ENCODE measurements around the gene C20orf173. TPM values are rescaled to one million over a fixed set of nuclear protein-coding genes. Genes with fewer than 3 reads are reported as not detected.
"Not testable (repeated sequence)": the region's sequence is repeated elsewhere in the genome, so short reads cannot be mapped to it uniquely, and the experiment has no call there.

The C20orf173 gene
- total RNA-seq, 2 experiments from 2014 or later = not detected

- DNase-seq (peak; percentile 50), ATAC-seq (peak; percentile 16)
- TF ChIP-seq CTCF (IDR thresholded peaks at IDR 0.05) = no peak
- POLR2A ChIA-PET = no interaction called here
- H3K4me1 Mint-ChIP-seq (ENCODE audit: low read depth) = peaks cover 17% of the 10 kb centered on the region
- CTCF ChIA-PET = no interaction called here
- H3K36me3 Mint-ChIP-seq (ENCODE audit: low read depth) = peaks cover 8% of the 10 kb centered on the region
- peak overlapping the region; percentile 63 for H3K27ac Mint-ChIP-seq
- peak overlapping the region; percentile 32 for H3K4me3 Mint-ChIP-seq
- no peaks in the 10 kb centered on the region for H3K9me3 Mint-ChIP-seq
- H3K27me3 Mint-ChIP-seq = no peaks in the 10 kb centered on the region
- intact Hi-C loops (cut with micrococcal nuclease) = no loop called here
Observed at GRCh38 chr20:35539756-35540212, 10.3 kb upstream of the C20orf173 start.

GRCh38 chr20:35527122-35527769 lies 2.2 kb downstream of the C20orf173 start:
- Mint-ChIP-seq H3K36me3 (ENCODE audit: low read depth) (no peaks in the 10 kb centered on the region), H3K4me3 (no peak overlapping the region), H3K4me1 (ENCODE audit: low read depth) (no peaks in the 10 kb centered on the region), H3K27me3 (no peaks in the 10 kb centered on the region), H3K27ac (no peak overlapping the region), H3K9me3 (no peaks in the 10 kb centered on the region)
- no peak for TF ChIP-seq CTCF (IDR thresholded peaks at IDR 0.05)
- ATAC-seq = no peak
- intact Hi-C loops (cut with micrococcal nuclease) = no loop called here
- ChIA-PET CTCF (no interaction called here), POLR2A (no interaction called here)
- no peak for DNase-seq

- CTCF ChIA-PET = no interaction called here
- Mint-ChIP-seq H3K36me3 (ENCODE audit: low read depth) (no peaks in the 10 kb centered on the region), H3K4me1 (ENCODE audit: low read depth) (no peaks in the 10 kb centered on the region), H3K4me3 (no peak overlapping the region), H3K27ac (no peak overlapping the region), H3K9me3 (no peaks in the 10 kb centered on the region), H3K27me3 (no peaks in the 10 kb centered on the region)
- no peak for ATAC-seq
- no peak for TF ChIP-seq CTCF (IDR thresholded peaks at IDR 0.05)
- DNase-seq = no peak
- POLR2A ChIA-PET = no interaction called here
- intact Hi-C loops (cut with micrococcal nuclease) = no loop called here
Observed at GRCh38 chr20:35525639-35526038, 3.8 kb downstream of the C20orf173 start.

- TF ChIP-seq CTCF (IDR thresholded peaks at IDR 0.05) = peak; percentile 49
- peak; percentile 75 for ATAC-seq
- Mint-ChIP-seq H3K4me3 (no peak overlapping the region), H3K27ac (no peak overlapping the region), H3K36me3 (ENCODE audit: low read depth) (no peaks in the 10 kb centered on the region), H3K27me3 (no peaks in the 10 kb centered on the region), H3K9me3 (no peaks in the 10 kb centered on the region), H3K4me1 (ENCODE audit: low read depth) (no peaks in the 10 kb centered on the region)
- DNase-seq = peak; percentile 42
- intact Hi-C loops (cut with micrococcal nuclease) = no loop called here
- ChIA-PET CTCF (interaction anchor here (0.6 kb wide), 1 partner anchor 70 kb away, joined by 3 read pairs; no protein-coding TSS in a partner anchor), POLR2A (no interaction called here)
Observed at GRCh38 chr20:35523298-35523888, 6.1 kb downstream of the C20orf173 start.

GRCh38 chr20:35518955-35519354 lies 10.5 kb downstream of the C20orf173 start:
- intact Hi-C loops (cut with micrococcal nuclease) = no loop called here
- no peak for DNase-seq
- TF ChIP-seq CTCF (IDR thresholded peaks at IDR 0.05) = no peak
- Mint-ChIP-seq H3K9me3 (no peaks in the 10 kb centered on the region), H3K4me1 (ENCODE audit: low read depth) (no peaks in the 10 kb centered on the region), H3K36me3 (ENCODE audit: low read depth) (no peaks in the 10 kb centered on the region), H3K4me3 (no peak overlapping the region), H3K27ac (no peak overlapping the region), H3K27me3 (no peaks in the 10 kb centered on the region)
- no peak for ATAC-seq
- POLR2A ChIA-PET = no interaction called here
- CTCF ChIA-PET = no interaction called here

GRCh38 chr20:35517767-35518166 lies 11.7 kb downstream of the C20orf173 start:
- ATAC-seq; H3K4me1 Mint-ChIP-seq (ENCODE audit: low read depth); H3K27ac Mint-ChIP-seq; H3K36me3 Mint-ChIP-seq (ENCODE audit: low read depth); H3K27me3 Mint-ChIP-seq; intact Hi-C loops (cut with micrococcal nuclease); H3K9me3 Mint-ChIP-seq; H3K4me3 Mint-ChIP-seq; DNase-seq: not testable (repeated sequence)
- ChIA-PET CTCF (interaction anchor here (1.0 to 1.4 kb wide), 3 partner anchors 11 to 55 kb away, joined by 3 to 7 read pairs (median 3); no protein-coding TSS in a partner anchor), POLR2A (interaction anchor here (1.3 to 1.8 kb wide), 2 partner anchors 11 to 29 kb away, joined by 3 to 4 read pairs; no protein-coding TSS in a partner anchor)
